GM12878 (cell line): ENCODE measurements around the gene ARHGAP21. TPM values are rescaled to one million over a fixed set of nuclear protein-coding genes. Genes with fewer than 3 reads are reported as not detected.

Source experiments
- ATF7 ChIP-seq: fragments of 450-650 bp; IDR thresholded peaks from 2 replicates; pipeline ENCODE4 v1.6.1; 2016; ENCODE audit warnings: low read depth, mild to moderate bottlenecking
- BCL3 ChIP-seq: IDR thresholded peaks from 2 replicates; pipeline ENCODE4 v1.6.1; 2011; ENCODE audit warnings: borderline replicate concordance, low read depth, mild to moderate bottlenecking, moderate library complexity, low read length; ENCODE audit not compliant: insufficient read depth, poor library complexity, severe bottlenecking
- BMI1 ChIP-seq: fragments of 450-650 bp; IDR thresholded peaks from 2 replicates; pipeline ENCODE4 v1.6.1; 2016; ENCODE audit warnings: mild to moderate bottlenecking, moderate library complexity, borderline replicate concordance
- CEBPZ ChIP-seq: fragments of 150-350 bp; IDR thresholded peaks from 2 replicates; pipeline ENCODE4 v1.6.1; 2016; ENCODE audit warnings: low read depth, low read length
- CHD1 ChIP-seq: IDR thresholded peaks from 2 replicates; pipeline ENCODE4 v1.6.1; 2012; ENCODE audit warnings: low read depth, low read length, improper control_type of control experiment
- CREB1 ChIP-seq: IDR thresholded peaks from 2 replicates; pipeline ENCODE4 v1.6.1; 2012; ENCODE audit warnings: low read depth, mild to moderate bottlenecking, inconsistent platforms
- CREM ChIP-seq: IDR thresholded peaks from 2 replicates; pipeline ENCODE4 v1.6.1; 2014; ENCODE audit warnings: antibody characterized with exemption, low read depth
- DPF2 ChIP-seq: fragments of 450-650 bp; IDR thresholded peaks from 2 replicates; pipeline ENCODE4 v1.6.1; 2017; ENCODE audit warnings: mild to moderate bottlenecking
- EGR1 ChIP-seq, 2 experiments: IDR thresholded peaks; 1 replicate in 1 of 2; 2 replicates in 1 of 2; pipeline ENCODE4 v1.6.1; 2011 to 2012; ENCODE audit warnings: low read depth in 2 of 2, low read length in 2 of 2, borderline replicate concordance in 1 of 2, mild to moderate bottlenecking in 1 of 2, moderate library complexity in 1 of 2
- ESRRA ChIP-seq: IDR thresholded peaks from 2 replicates; pipeline ENCODE4 v1.6.1; 2012; ENCODE audit warnings: mild to moderate bottlenecking, low read length, improper control_type of control experiment
- ETV6 ChIP-seq, 2 experiments: fragments of 450-650 bp in 1 of 2; IDR thresholded peaks in 1 of 2; conservative IDR thresholded peaks in 1 of 2; 2 replicates each; pipeline ENCODE4 v1.6.1; 2014; ENCODE audit warnings: antibody characterized with exemption in 1 of 2, borderline replicate concordance in 1 of 2, low read depth in 1 of 2, mild to moderate bottlenecking in 1 of 2, moderate library complexity in 1 of 2
- HCFC1 ChIP-seq: fragments of 150-350 bp; IDR thresholded peaks from 2 replicates; pipeline ENCODE4 v1.6.1; 2014; ENCODE audit warnings: low read length
- IKZF1 ChIP-seq: fragments of 450-650 bp; conservative IDR thresholded peaks from 2 replicates; pipeline ENCODE4 v1.6.1; 2017; ENCODE audit warnings: antibody characterized with exemption, mild to moderate bottlenecking
- JUND ChIP-seq: IDR thresholded peaks from 2 replicates; pipeline ENCODE4 v1.6.1; 2012; ENCODE audit warnings: low read depth, mild to moderate bottlenecking, low read length, improper control_type of control experiment, moderate library complexity
- KDM1A ChIP-seq: fragments of 200-600 bp; sonication (generic); IDR thresholded peaks from 2 replicates; pipeline ENCODE4 v1.6.1; 2016; ENCODE audit warnings: borderline replicate concordance
- MEF2B ChIP-seq: fragments of 450-650 bp; IDR thresholded peaks from 2 replicates; pipeline ENCODE4 v1.6.1; 2018; ENCODE audit warnings: mild to moderate bottlenecking, moderate library complexity; ENCODE audit not compliant: partially characterized antibody, poor library complexity, severe bottlenecking
- NFYB ChIP-seq: IDR thresholded peaks from 2 replicates; pipeline ENCODE4 v1.6.1; 2011; ENCODE audit warnings: low read depth, mild to moderate bottlenecking, low read length, improper control_type of control experiment, moderate library complexity; ENCODE audit not compliant: insufficient read depth
- NRF1 ChIP-seq: conservative IDR thresholded peaks from 2 replicates; pipeline ENCODE4 v1.6.1; 2011; ENCODE audit warnings: mild to moderate bottlenecking, low read depth, low read length, improper control_type of control experiment
- POLR2AphosphoS5 ChIP-seq: IDR thresholded peaks from 2 replicates; pipeline ENCODE4 v1.6.1; 2011; ENCODE audit warnings: mild to moderate bottlenecking, low read length, inconsistent platforms
- SIX5 ChIP-seq: IDR thresholded peaks from 2 replicates; pipeline ENCODE4 v1.6.1; 2011; ENCODE audit warnings: mild to moderate bottlenecking, low read depth, low read length, moderate library complexity; ENCODE audit not compliant: severe bottlenecking
- SPI1 ChIP-seq: IDR thresholded peaks from 2 replicates; pipeline ENCODE4 v1.6.1; 2011; ENCODE audit warnings: low read depth, mild to moderate bottlenecking, low read length, moderate library complexity, borderline replicate concordance; ENCODE audit not compliant: insufficient read depth
- USF1 ChIP-seq: IDR thresholded peaks from 2 replicates; pipeline ENCODE4 v1.6.1; 2011; ENCODE audit warnings: borderline replicate concordance, low read depth, mild to moderate bottlenecking, moderate library complexity, mixed read lengths, low read length; ENCODE audit not compliant: insufficient read depth; ENCODE audit errors: extremely low read length
- YBX1 ChIP-seq: fragments of 450-650 bp; IDR thresholded peaks from 2 replicates; pipeline ENCODE4 v1.6.1; 2016; ENCODE audit warnings: antibody characterized with exemption
- polyA plus RNA-seq, 11 experiments: library from polyadenylated mRNA; depleted of rRNA in 4 of 11; unstranded in 6 of 11; stranded (reverse) in 5 of 11; fragments of >200 nt; fragmentation: Nextera tagmentation in 4 of 11; fragmentation: Illumina TruSeq in 1 of 11; extraction: Ambion mirVana in 4 of 11; extraction: Trizol in 1 of 11; gene quantifications; 1 replicate in 1 of 11; 2 replicates in 10 of 11; pipeline versions ENCODE4 v1.2.1 to v1.2.3, GENCODE V29; 2011 to 2016; ENCODE audit warnings: inconsistent platforms in 2 of 11, missing spikeins in 2 of 11, low read depth in 1 of 11
- total RNA-seq, 4 experiments: library from RNA; depleted of rRNA in 3 of 4; stranded (reverse); fragments of >200 nt in 3 of 4; fragmentation: Illumina TruSeq in 1 of 4; extraction: Trizol in 1 of 4; gene quantifications; 2 replicates each; pipeline versions ENCODE4 v1.2.1 to v1.2.3, GENCODE V29; 2013 to 2021

ARHGAP21 gene
- total and polyA plus RNA-seq, 10 of the 15 experiments (the other 5 are each of a cell fraction or from before 2014, with no cell fraction given): 11.7 to 103 (median 37.6) TPM

GRCh38 chr10:24642921-24643678 lies 80.6 kb downstream of the ARHGAP21 start (continued):
- TF ChIP-seq ATF7 (no peak), POLR2AphosphoS5 (no peak), NRF1 (no peak), CREB1 (no peak), ESRRA (no peak), SPI1 (no peak), CHD1 (no peak), BMI1 (no peak), HCFC1 (no peak), IKZF1 (no peak), SIX5 (no peak), KDM1A (no peak), EGR1 (IDR thresholded peaks at IDR 0.05; ENCODE audit: borderline replicate concordance in 1 of 2, low read depth in 2 of 2, low read length in 2 of 2) (no peak), MEF2B (peak; percentile 56), CEBPZ (no peak), NFYB (no peak), DPF2 (no peak), JUND (no peak), ETV6 (conservative IDR thresholded peaks at IDR 0.05 in 1 of 2, IDR thresholded peaks at IDR 0.05 in 1 of 2; ENCODE audit: borderline replicate concordance in 1 of 2, low read depth in 1 of 2) (peak in 1 of 2 experiments; percentile 56; a peak in 1 of 4 replicates), BCL3 (no peak), USF1 (no peak), YBX1 (no peak), CREM (peak; percentile 24; the same call in 1 of the 2 replicates)
